A549 (cell line): ENCODE measurements around the gene NAB1.

ENCODE experiments used
- CTCF ChIP-seq: fragments of >200 bp; sonication (Bioruptor Twin); formaldehyde crosslinking; IDR thresholded peaks from 3 replicates; pipeline ENCODE4 v1.5.1; 2016
- ELK1 ChIP-seq: fragments of 150-350 bp; IDR thresholded peaks from 2 replicates; pipeline ENCODE4 v1.6.1; 2014; ENCODE audit warnings: low read depth, mild to moderate bottlenecking, low read length
- EP300 ChIP-seq, 2 experiments: fragments of >200 bp; sonication (Bioruptor Twin); formaldehyde crosslinking; IDR thresholded peaks; 2 replicates in 1 of 2; 3 replicates in 1 of 2; pipeline ENCODE4 v1.6.1; 2016 to 2017
- HOXB13 ChIP-seq: fragments of 250-450 bp; sonication (Bioruptor Pico); IDR thresholded peaks from 2 replicates; pipeline ENCODE4 v1.5.0; 2020; ENCODE audit warnings: low read depth, mild to moderate bottlenecking, moderate library complexity
- JUN ChIP-seq, 2 experiments: fragments of >200 bp; sonication (Bioruptor Twin); formaldehyde crosslinking; IDR thresholded peaks; 2 replicates in 1 of 2; 3 replicates in 1 of 2; pipeline ENCODE4 v1.6.1; 2016 to 2017
- POLR2AphosphoS2 ChIP-seq: conservative IDR thresholded peaks from 2 replicates; pipeline ENCODE4 v1.6.1; 2012; ENCODE audit warnings: low read length, improper control_type of control experiment, inconsistent platforms
- REST ChIP-seq: fragments of 200-600 bp; sonication (generic); IDR thresholded peaks from 2 replicates; pipeline ENCODE4 v1.6.1; 2016; ENCODE audit warnings: antibody characterized with exemption, mild to moderate bottlenecking, moderate library complexity
- RFX5 ChIP-seq: fragments of 450-650 bp; IDR thresholded peaks from 2 replicates; pipeline ENCODE4 v1.7.1; 2014; ENCODE audit warnings: antibody characterized with exemption, mild to moderate bottlenecking, moderate library complexity
- USF2 ChIP-seq: fragments of 450-650 bp; IDR thresholded peaks from 2 replicates; pipeline ENCODE4 v1.6.1; 2014; ENCODE audit warnings: antibody characterized with exemption
- ZFP36 ChIP-seq: fragments of 450-650 bp; IDR thresholded peaks from 2 replicates; pipeline ENCODE4 v1.6.1; 2014; ENCODE audit warnings: borderline replicate concordance; ENCODE audit not compliant: partially characterized antibody

GRCh38 chr2:190723397-190724090, 74.7 kb downstream of the NAB1 start:
- TF ChIP-seq REST (no peak), CTCF (no peak), EP300 (IDR thresholded peaks at IDR 0.05) (no peak), USF2 (no peak), ELK1 (no peak), RFX5 (no peak), JUN (IDR thresholded peaks at IDR 0.05) (no peak), ZFP36 (no peak), HOXB13 (CRISPR knock-in tag) (no peak), POLR2AphosphoS2 (no peak)
